GM19468 (cell line): ENCODE data around the gene KEL.
"Not testable (repeated sequence)": the region's sequence is repeated elsewhere in the genome, so short reads cannot be mapped to it uniquely, and the experiment has no call there.

Source experiments
- ATAC-seq: cut with Tn5 transposase; IDR thresholded peaks from one replicate; pipeline ENCODE4 v1.9.1; 2021; ENCODE audit warnings: mild to moderate bottlenecking, moderate library complexity, moderate number of reproducible peaks; ENCODE audit not compliant: unreplicated experiment; ENCODE audit errors: extremely low read depth

KEL gene, protein sequence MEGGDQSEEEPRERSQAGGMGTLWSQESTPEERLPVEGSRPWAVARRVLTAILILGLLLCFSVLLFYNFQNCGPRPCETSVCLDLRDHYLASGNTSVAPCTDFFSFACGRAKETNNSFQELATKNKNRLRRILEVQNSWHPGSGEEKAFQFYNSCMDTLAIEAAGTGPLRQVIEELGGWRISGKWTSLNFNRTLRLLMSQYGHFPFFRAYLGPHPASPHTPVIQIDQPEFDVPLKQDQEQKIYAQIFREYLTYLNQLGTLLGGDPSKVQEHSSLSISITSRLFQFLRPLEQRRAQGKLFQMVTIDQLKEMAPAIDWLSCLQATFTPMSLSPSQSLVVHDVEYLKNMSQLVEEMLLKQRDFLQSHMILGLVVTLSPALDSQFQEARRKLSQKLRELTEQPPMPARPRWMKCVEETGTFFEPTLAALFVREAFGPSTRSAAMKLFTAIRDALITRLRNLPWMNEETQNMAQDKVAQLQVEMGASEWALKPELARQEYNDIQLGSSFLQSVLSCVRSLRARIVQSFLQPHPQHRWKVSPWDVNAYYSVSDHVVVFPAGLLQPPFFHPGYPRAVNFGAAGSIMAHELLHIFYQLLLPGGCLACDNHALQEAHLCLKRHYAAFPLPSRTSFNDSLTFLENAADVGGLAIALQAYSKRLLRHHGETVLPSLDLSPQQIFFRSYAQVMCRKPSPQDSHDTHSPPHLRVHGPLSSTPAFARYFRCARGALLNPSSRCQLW

DNA sequence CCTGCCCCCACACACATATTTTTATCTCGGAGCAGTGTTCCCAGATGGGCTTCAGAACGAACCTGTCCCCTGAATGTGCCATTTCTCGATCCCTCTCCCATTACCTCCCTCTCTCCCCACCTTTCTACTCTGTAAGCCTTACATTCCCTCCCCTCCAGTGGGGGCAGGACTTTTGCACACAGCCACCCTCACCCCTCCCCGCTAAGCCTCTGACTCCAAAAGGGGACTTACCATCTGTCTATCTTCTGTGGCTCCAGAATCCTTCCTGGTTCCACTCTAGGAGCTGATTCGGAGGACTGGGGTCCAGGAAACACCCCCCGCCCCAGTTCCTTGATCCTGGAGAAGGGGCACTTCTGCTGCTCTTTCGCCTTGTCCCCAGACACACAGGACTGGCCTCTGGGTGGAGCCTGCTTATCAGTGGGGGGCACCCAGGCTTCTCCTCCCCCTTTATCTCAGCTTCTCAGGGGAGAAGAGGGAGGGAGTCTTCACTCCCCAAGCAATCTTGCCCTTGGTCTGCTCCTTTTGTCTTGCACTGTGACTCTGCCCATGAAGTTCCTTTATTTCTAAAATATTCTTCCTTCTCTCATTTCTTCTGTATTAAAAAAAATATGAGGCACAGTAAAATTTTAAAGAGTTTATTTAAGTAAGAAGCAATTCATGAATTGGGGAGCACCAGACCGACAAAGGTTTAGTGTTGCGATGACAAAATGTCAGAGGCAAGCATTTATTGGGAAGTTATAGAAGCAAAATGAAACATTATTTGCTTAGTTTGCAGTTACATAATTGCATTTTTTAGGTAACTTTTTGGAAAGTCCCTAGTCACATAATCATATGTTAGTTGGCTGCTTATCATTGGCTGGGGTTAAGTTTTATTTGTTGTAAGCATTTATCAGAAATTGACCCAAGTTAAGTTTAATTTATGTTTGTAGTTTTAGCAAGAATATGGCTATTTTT is at the start of gene KEL:
Gene KEL (minus strand): TSS at position 391 of the 954 bp plus-strand sequence. CDS start 157 bp downstream, at position 234.
- ATAC-seq = no peak

GRCh38 chr7:143008007-143008901 is 46.1 kb upstream of the KEL start:
- ATAC-seq = peak; percentile 86

- ATAC-seq = no peak
Observed at GRCh38 chr7:143005632-143006260, 43.6 kb upstream of the KEL start.

GRCh38 chr7:143003393-143004051 is 41.4 kb upstream of the KEL start:
- ATAC-seq = peak; percentile 28

DNA sequence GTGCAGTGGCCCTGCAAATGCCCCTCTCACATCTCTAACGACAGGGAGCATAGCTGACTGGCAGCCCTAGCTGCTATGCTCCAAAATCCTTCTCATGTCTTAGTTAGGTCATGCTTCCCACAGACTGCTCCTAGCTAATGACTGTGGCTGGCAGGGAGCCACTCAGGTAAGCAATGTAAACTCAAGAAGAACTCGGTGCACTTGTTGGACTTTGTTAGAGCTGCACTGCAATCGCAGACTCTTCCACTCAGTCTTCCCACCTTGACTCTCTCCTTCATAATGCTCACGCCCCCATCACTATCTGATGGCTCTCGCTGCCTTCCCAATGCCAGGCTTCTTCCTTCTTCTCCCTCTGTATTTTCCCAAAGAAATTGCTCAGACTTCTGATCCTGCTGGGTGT is 40.7 kb upstream of the KEL start:
- ATAC-seq = no peak

DNA sequence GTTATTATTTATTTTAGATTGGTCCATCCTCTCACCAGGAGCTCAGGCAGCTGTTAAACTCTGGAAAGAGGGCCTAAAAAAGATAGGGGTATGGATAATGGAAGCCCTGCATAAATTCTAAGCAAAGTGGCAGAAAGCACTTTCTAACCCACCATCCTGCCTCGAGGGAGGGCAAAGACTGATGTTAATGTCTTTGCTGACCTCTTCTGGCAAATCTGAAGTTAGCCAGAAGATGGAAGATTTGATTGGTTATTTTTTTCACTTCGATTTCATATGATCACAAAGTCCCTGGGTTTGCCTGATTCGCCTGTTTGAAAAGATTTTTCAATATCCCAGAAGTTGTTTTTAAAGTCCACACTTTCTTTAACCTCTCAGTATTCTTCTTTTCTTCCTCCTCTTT is 39.9 kb upstream of the KEL start:
- ATAC-seq = no peak

GRCh38 chr7:143000648-143001047 is 38.5 kb upstream of the KEL start:
- no peak for ATAC-seq

- ATAC-seq = no peak
Observed at GRCh38 chr7:142999793-143000192, 37.6 kb upstream of the KEL start.

DNA sequence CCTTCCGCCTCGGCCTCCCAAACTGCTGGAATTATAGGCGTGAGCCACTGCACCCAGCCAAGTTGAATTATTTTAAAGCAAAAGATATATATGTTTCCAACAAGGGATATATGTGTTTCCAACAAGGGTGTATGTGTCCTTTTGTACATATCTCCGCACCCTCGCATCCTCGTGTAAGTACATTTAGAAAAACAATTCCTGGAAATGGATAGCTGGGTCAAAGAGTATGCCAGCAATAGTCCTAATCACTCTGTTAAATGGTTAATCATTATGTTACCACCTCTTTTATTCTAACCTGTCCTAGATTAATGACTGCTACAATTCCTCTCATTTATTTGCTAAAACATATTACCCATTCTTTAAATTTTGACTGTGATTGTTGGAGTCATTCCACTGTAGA is 36.8 kb upstream of the KEL start:
- no peak for ATAC-seq

DNA sequence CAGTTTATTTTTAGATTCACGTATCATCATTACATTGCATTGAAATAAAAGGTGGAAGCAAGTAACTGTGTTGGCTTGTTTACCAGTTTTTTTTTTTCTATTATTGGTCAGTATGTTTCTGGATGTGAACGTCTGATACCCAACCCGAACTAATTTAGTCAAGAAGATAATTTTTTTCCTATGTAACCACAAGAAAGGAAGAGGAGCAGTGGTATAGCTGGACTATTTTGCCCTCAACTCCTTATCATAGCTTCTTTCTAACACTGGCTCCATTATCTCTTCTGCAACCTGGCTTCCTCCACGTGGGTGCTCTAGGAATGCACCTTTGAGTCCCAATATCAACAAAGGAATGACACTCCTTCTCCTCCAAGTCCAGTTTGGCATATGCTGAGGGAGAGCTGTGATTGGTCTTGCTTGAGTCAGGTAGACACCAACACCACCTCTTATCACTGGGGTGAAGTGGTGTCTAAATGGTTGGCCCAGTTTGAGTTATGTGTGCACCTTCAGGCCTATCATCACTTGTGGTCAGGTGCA is 35.4 kb upstream of the KEL start:
- no peak for ATAC-seq

- no peak for ATAC-seq
Observed at GRCh38 chr7:142992427-142992826, 30.3 kb upstream of the KEL start.

- no peak for ATAC-seq
Observed at GRCh38 chr7:142984297-142984696, 22.1 kb upstream of the KEL start.

DNA sequence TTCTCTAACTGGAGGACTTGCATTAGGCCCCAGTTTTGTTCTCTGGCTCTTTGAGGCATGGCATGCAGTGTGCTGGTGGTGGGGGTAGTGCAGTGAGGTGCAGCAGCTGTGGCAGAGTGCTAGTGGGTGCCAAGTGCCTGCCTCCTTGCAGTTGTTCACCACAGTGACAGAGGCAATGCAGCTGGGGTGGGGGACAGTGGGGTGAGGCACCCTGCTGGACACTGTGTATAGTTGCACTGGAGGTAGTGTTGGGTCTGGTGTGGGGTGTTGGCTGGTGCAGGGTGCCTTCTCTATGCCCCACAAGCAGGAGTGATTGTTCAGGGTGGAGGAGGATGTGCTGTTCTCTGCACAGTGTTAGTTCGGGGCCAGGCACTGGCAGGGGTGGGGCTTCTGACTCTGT is 21.7 kb upstream of the KEL start:
- ATAC-seq = no peak

DNA sequence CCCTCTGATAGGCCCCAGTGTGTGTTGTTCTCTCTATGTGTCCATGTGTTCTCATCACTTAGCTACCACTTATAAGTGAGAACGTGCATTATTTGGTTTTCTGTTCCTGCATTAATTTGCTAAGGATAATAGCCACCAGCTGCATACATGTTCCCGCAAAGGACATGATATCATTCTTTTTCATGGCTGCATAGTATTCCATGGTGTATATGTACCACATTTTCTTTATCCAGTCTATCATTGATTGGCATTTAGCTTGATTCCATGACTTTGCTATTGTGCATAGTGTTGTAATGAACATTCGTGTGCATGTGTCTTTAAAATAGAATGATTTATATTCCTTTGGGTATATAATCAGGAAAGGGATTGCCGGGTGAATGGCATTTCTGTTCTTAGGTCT is 16.2 kb upstream of the KEL start:
- not testable (repeated sequence) for ATAC-seq

GRCh38 chr7:142974626-142975025 is 12.5 kb upstream of the KEL start:
- ATAC-seq = no peak

DNA sequence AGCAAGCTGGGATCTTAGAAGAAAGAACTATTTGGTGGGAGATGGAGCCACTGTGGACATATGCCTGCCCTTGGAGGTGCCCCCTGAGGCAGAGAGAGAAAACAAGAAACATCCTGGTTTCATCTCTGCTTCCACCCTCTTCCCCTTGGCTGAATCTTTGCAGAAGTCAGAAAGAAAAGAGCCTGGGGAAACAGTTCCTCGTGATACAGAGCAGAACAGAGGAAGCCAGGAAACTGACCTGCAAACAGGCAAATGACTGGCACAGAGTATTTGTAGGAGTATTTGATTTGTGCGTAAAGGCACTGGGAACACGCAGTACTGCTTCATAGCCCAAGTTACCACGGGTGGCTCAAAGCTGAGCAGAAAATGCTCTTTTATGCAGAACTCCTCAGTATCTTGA is 7.0 kb upstream of the KEL start:
- no peak for ATAC-seq

- ATAC-seq = no peak
Observed at GRCh38 chr7:142968229-142968628, 6.1 kb upstream of the KEL start.

GRCh38 chr7:142964502-142965246 is 2.5 kb upstream of the KEL start:
- no peak for ATAC-seq
